CD14-positive monocyte (primary cell): ENCODE measurements around the gene RPS27A. TPM values are rescaled to one million over a fixed set of nuclear protein-coding genes. Genes with fewer than 3 reads are reported as not detected.
"Not testable (repeated sequence)": the region's sequence is repeated elsewhere in the genome, so short reads cannot be mapped to it uniquely, and the experiment has no call there.

ENCODE experiments used
- DNase-seq, 3 donors: peaks; one replicate each; pipeline ENCODE4 v3.0.0-alpha.2; 2011 to 2022
- H2AFZ ChIP-seq: 2 replicates; pipeline ENCODE4 v1.6.0; 2012; ENCODE audit warnings: mild to moderate bottlenecking, low read depth, low read length, inconsistent platforms; ENCODE audit not compliant: insufficient read depth, poor library complexity, severe bottlenecking
- H3K27ac ChIP-seq, 2 donors: 1 replicate in 1 of 2; 2 replicates in 1 of 2; pipeline ENCODE4 v1.5.1; 2012 to 2013; ENCODE audit warnings: low read length in 2 of 2, control low read depth in 1 of 2, inconsistent platforms in 1 of 2, low read depth in 1 of 2, mild to moderate bottlenecking in 1 of 2
- H3K27me3 ChIP-seq, 2 donors: one replicate each; pipeline versions ENCODE4 v1.6.0 to v1.6.1; 2011 to 2013; ENCODE audit warnings: low read length in 2 of 2; ENCODE audit not compliant: control insufficient read depth in 2 of 2, insufficient read depth in 2 of 2
- H3K36me3 ChIP-seq, 2 donors: replicated peaks in 1 of 2; 1 replicate in 1 of 2; 2 replicates in 1 of 2; pipeline versions ENCODE4 v1.5.1 to v1.6.1; 2012 to 2013; ENCODE audit warnings: low read length in 2 of 2, control low read depth in 1 of 2, inconsistent platforms in 1 of 2, mild to moderate bottlenecking in 1 of 2; ENCODE audit not compliant: insufficient read depth in 2 of 2, control insufficient read depth in 1 of 2
- H3K4me1 ChIP-seq, 2 donors: 1 replicate in 1 of 2; 2 replicates in 1 of 2; pipeline versions ENCODE4 v1.5.1 to v1.6.1; 2012 to 2013; ENCODE audit warnings: low read length in 2 of 2, control low read depth in 1 of 2, inconsistent platforms in 1 of 2, mild to moderate bottlenecking in 1 of 2, moderate library complexity in 1 of 2; ENCODE audit not compliant: insufficient read depth in 2 of 2, control insufficient read depth in 1 of 2
- H3K4me2 ChIP-seq: replicated peaks from 2 replicates; pipeline ENCODE3; 2012; ENCODE audit warnings: low read length, moderate library complexity, mild to moderate bottlenecking; ENCODE audit not compliant: poor library complexity, severe bottlenecking; ENCODE audit errors: extremely low read depth
- H3K4me3 ChIP-seq, 3 experiments: fragments of 200-600 bp in 1 of 3; sonication (generic) in 1 of 3; replicated peaks in 1 of 3; 1 replicate in 2 of 3; 2 replicates in 1 of 3; pipeline ENCODE4 v1.5.1; 2011 to 2013; ENCODE audit warnings: low read length in 3 of 3, mild to moderate bottlenecking in 3 of 3, control low read depth in 2 of 3, low read depth in 2 of 3, inconsistent platforms in 1 of 3, moderate library complexity in 1 of 3
- H3K79me2 ChIP-seq: 2 replicates; pipeline ENCODE4 v1.6.0; 2012; ENCODE audit warnings: mild to moderate bottlenecking, control low read depth, inconsistent platforms, low read length, moderate library complexity; ENCODE audit not compliant: insufficient read depth
- H3K9ac ChIP-seq: 2 replicates; pipeline ENCODE4 v1.6.0; 2017; ENCODE audit warnings: low read length, mild to moderate bottlenecking; ENCODE audit not compliant: insufficient read depth, poor library complexity, severe bottlenecking
- H3K9me3 ChIP-seq, 2 donors: replicated peaks in 1 of 2; 1 replicate in 1 of 2; 2 replicates in 1 of 2; pipeline versions ENCODE4 v1.5.1 to v1.6.1; 2012 to 2013; ENCODE audit warnings: low read length in 2 of 2, control low read depth in 1 of 2; ENCODE audit not compliant: control insufficient read depth in 1 of 2, insufficient read depth in 1 of 2
- H4K20me1 ChIP-seq: 2 replicates; pipeline ENCODE4 v1.6.0; 2012; ENCODE audit warnings: mild to moderate bottlenecking, low read length, control low read depth, moderate library complexity; ENCODE audit not compliant: insufficient read depth
- H3K27ac Mint-ChIP-seq, 7 donors: one replicate each; pipeline ENCODE4 v1.8.0; 2020; ENCODE audit warnings: mild to moderate bottlenecking in 7 of 7, mixed read lengths in 7 of 7, moderate library complexity in 6 of 7, inconsistent platforms in 2 of 7
- H3K27me3 Mint-ChIP-seq, 3 donors: one replicate each; pipeline ENCODE4 v1.8.0; 2021 to 2022; ENCODE audit warnings: low read depth in 3 of 3, mild to moderate bottlenecking in 3 of 3, mixed read lengths in 3 of 3, moderate library complexity in 3 of 3, inconsistent platforms in 1 of 3
- H3K36me3 Mint-ChIP-seq, 2 donors: one replicate each; pipeline ENCODE4 v1.8.0; 2020; ENCODE audit warnings: mixed read lengths in 2 of 2, inconsistent platforms in 1 of 2, mild to moderate bottlenecking in 1 of 2
- H3K4me1 Mint-ChIP-seq: one replicate; pipeline ENCODE4 v1.8.0; 2020; ENCODE audit warnings: mild to moderate bottlenecking, mixed read lengths
- H3K4me3 Mint-ChIP-seq, 2 donors: one replicate each; pipeline ENCODE4 v1.8.0; 2020; ENCODE audit warnings: mild to moderate bottlenecking in 2 of 2, mixed read lengths in 2 of 2, moderate library complexity in 1 of 2
- H3K9me3 Mint-ChIP-seq, 7 donors: one replicate each; pipeline ENCODE4 v1.8.0; 2020 to 2022; ENCODE audit warnings: mixed read lengths in 7 of 7, mild to moderate bottlenecking in 6 of 7, moderate library complexity in 6 of 7, inconsistent platforms in 2 of 7
- WGBS: methylation state at CpG from one replicate; pipeline ENCODE4 v1.1.5; 2013; ENCODE audit warnings: missing lambda C conversion rate; ENCODE audit not compliant: insufficient coverage; 5-methylcytosine and 5-hydroxymethylcytosine counted together
- intact Hi-C, 2 donors: fragments of 100-400 bp; cut with micrococcal nuclease; formaldehyde crosslinking; loops; one replicate each; pipeline versions ENCODE4 v1.15.0 to v1.15.1; 2023
- polyA plus RNA-seq, 3 donors: library from polyadenylated mRNA; depleted of rRNA in 1 of 3; unstranded in 2 of 3; stranded (reverse) in 1 of 3; fragments of 300-500 nt in 2 of 3; fragments of >200 nt in 1 of 3; fragmentation: Illumina TruSeq in 2 of 3; gene quantifications; 1 replicate in 2 of 3; 2 replicates in 1 of 3; pipeline ENCODE4 v1.2.3, GENCODE V29; 2012 to 2021
- TF ChIP-seq, protein P1 (sequence below): fragments of 200-600 bp; IDR thresholded peaks from one replicate; pipeline ENCODE4 v1.8.0; 2022; ENCODE audit warnings: antibody characterized with exemption, mild to moderate bottlenecking

Gene RPS27A
- polyA plus RNA-seq, 3 donors, result 785 to 1,452 (median 967) TPM

DNA sequence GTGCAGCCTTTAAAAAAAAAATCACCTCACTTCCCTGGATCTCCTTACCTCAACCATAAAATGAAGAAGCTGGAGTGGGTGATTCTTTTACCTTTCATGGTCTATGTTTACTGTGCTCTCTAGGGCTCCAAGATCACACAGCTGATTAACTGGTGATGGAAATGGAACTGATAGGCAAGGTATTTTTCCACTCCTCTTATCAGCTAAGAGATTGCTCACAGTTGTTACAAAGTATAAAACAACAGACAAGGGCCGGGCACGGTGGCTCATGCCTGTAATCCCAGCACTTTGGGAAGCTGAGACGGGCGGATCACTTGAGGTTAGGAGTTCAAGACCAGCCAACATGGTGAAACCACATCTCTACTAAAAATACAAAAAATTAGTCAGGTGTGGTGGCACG lies 14.5 kb downstream of the RPS27A start:
- Histone ChIP-seq H3K36me3 (peaks cover 68 to 98% of the 10 kb centered on the region in 2 donors), H3K4me2 (no peak overlapping the region), H2AFZ (no peak overlapping the region), H3K4me1 (no peaks in the 10 kb centered on the region), H3K79me2 (no peaks in the 10 kb centered on the region), H3K9ac (no peak overlapping the region), H3K9me3 (no peaks in the 10 kb centered on the region), H3K27me3 (no peaks in the 10 kb centered on the region), H4K20me1 (no peaks in the 10 kb centered on the region), H3K27ac (no peak overlapping the region), H3K4me3 (no peak overlapping the region)
- Mint-ChIP-seq H3K4me1 (no peaks in the 10 kb centered on the region), H3K36me3 (peaks cover 61 to 86% of the 10 kb centered on the region in 2 donors), H3K27me3 (no peaks in the 10 kb centered on the region), H3K27ac (no peak overlapping the region), H3K9me3 (no peaks in the 10 kb centered on the region), H3K4me3 (no peak overlapping the region)
- no peak for DNase-seq
- TF ChIP-seq, protein P1, sequence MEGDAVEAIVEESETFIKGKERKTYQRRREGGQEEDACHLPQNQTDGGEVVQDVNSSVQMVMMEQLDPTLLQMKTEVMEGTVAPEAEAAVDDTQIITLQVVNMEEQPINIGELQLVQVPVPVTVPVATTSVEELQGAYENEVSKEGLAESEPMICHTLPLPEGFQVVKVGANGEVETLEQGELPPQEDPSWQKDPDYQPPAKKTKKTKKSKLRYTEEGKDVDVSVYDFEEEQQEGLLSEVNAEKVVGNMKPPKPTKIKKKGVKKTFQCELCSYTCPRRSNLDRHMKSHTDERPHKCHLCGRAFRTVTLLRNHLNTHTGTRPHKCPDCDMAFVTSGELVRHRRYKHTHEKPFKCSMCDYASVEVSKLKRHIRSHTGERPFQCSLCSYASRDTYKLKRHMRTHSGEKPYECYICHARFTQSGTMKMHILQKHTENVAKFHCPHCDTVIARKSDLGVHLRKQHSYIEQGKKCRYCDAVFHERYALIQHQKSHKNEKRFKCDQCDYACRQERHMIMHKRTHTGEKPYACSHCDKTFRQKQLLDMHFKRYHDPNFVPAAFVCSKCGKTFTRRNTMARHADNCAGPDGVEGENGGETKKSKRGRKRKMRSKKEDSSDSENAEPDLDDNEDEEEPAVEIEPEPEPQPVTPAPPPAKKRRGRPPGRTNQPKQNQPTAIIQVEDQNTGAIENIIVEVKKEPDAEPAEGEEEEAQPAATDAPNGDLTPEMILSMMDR, result no peak
- WGBS, result 100% methylated on average over 1 of the region's 5 CpGs
- intact Hi-C loops, result no loop called here

DNA sequence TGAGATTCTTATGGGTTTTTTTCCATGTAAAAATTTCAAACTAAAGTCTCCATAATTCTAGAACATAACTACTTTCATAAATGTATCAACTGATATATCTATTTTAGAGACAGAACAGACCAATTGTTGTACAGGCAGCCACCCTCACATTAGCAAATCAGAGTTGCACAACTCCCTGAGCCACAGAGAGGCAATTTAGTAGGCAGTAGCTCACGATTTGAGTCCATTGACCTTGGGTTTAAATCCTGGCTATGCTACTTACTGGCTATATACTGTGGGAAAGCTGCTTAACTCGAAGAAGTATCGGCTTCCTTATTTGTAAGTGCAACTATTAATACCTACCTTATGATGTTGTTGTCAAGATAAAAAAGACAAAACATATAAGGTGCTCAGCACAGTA lies 20.3 kb downstream of the RPS27A start:
- peaks cover 59 to 80% of the 10 kb centered on the region in 2 donors for H3K36me3 Mint-ChIP-seq
- Histone ChIP-seq H3K9ac (no peak overlapping the region), H3K9me3 (no peaks in the 10 kb centered on the region), H3K36me3 (peaks cover 69 to 92% of the 10 kb centered on the region in 2 donors), H3K27ac (no peak overlapping the region), H3K4me2 (no peak overlapping the region), H4K20me1 (no peaks in the 10 kb centered on the region), H2AFZ (no peak overlapping the region), H3K4me3 (no peak overlapping the region), H3K27me3 (no peaks in the 10 kb centered on the region), H3K79me2 (no peaks in the 10 kb centered on the region), H3K4me1 (no peaks in the 10 kb centered on the region)
- no peak overlapping the region for H3K4me3 Mint-ChIP-seq
- no peak for DNase-seq
- WGBS, result no CpG with 5 or more reads among the region's 3 CpGs
- TF ChIP-seq, protein P1, result no peak
- peaks cover 0 to 3% (median 0%) of the 10 kb centered on the region in 3 donors for H3K27me3 Mint-ChIP-seq
- no peaks in the 10 kb centered on the region for H3K9me3 Mint-ChIP-seq
- H3K27ac Mint-ChIP-seq, result no peak overlapping the region
- no peaks in the 10 kb centered on the region for H3K4me1 Mint-ChIP-seq
- intact Hi-C loops, result no loop called here

DNA sequence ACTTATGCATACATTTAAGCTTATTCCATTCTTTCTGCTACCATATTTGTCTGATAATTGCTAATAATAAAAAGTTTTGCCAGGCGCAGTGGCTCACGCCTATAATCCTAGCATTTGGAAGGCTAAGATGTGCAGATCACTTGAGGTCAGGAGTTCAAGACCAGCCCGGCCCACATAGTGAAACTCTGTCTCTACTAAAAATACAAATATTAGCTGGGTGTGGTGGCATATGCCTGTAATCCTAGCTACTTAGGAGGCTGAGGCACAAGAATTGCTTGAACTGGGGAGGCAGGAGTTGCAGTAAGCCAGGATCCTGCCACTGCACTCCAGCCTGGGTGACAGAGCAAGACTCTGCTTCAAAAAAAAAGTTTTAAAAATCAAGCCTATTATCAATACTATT lies 27.1 kb downstream of the RPS27A start:
- H3K9ac ChIP-seq, H3K27me3 Mint-ChIP-seq, H3K4me3 ChIP-seq, H3K9me3 ChIP-seq, H3K4me1 Mint-ChIP-seq, intact Hi-C loops, H3K79me2 ChIP-seq, H3K27me3 ChIP-seq, H4K20me1 ChIP-seq, H3K9me3 Mint-ChIP-seq, DNase-seq, H3K4me3 Mint-ChIP-seq, H3K4me2 ChIP-seq, H2AFZ ChIP-seq, H3K27ac Mint-ChIP-seq, H3K4me1 ChIP-seq, H3K27ac ChIP-seq: not testable (repeated sequence)
- peaks cover 81 to 92% of the 10 kb centered on the region in 2 donors for H3K36me3 ChIP-seq
- H3K36me3 Mint-ChIP-seq, result peaks cover 44 to 83% of the 10 kb centered on the region in 2 donors
- WGBS, result no CpG with 5 or more reads among the region's 3 CpGs
